ENCODE measurements around the gene LIFR.

Gene LIFR, protein sequence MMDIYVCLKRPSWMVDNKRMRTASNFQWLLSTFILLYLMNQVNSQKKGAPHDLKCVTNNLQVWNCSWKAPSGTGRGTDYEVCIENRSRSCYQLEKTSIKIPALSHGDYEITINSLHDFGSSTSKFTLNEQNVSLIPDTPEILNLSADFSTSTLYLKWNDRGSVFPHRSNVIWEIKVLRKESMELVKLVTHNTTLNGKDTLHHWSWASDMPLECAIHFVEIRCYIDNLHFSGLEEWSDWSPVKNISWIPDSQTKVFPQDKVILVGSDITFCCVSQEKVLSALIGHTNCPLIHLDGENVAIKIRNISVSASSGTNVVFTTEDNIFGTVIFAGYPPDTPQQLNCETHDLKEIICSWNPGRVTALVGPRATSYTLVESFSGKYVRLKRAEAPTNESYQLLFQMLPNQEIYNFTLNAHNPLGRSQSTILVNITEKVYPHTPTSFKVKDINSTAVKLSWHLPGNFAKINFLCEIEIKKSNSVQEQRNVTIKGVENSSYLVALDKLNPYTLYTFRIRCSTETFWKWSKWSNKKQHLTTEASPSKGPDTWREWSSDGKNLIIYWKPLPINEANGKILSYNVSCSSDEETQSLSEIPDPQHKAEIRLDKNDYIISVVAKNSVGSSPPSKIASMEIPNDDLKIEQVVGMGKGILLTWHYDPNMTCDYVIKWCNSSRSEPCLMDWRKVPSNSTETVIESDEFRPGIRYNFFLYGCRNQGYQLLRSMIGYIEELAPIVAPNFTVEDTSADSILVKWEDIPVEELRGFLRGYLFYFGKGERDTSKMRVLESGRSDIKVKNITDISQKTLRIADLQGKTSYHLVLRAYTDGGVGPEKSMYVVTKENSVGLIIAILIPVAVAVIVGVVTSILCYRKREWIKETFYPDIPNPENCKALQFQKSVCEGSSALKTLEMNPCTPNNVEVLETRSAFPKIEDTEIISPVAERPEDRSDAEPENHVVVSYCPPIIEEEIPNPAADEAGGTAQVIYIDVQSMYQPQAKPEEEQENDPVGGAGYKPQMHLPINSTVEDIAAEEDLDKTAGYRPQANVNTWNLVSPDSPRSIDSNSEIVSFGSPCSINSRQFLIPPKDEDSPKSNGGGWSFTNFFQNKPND

DNA sequence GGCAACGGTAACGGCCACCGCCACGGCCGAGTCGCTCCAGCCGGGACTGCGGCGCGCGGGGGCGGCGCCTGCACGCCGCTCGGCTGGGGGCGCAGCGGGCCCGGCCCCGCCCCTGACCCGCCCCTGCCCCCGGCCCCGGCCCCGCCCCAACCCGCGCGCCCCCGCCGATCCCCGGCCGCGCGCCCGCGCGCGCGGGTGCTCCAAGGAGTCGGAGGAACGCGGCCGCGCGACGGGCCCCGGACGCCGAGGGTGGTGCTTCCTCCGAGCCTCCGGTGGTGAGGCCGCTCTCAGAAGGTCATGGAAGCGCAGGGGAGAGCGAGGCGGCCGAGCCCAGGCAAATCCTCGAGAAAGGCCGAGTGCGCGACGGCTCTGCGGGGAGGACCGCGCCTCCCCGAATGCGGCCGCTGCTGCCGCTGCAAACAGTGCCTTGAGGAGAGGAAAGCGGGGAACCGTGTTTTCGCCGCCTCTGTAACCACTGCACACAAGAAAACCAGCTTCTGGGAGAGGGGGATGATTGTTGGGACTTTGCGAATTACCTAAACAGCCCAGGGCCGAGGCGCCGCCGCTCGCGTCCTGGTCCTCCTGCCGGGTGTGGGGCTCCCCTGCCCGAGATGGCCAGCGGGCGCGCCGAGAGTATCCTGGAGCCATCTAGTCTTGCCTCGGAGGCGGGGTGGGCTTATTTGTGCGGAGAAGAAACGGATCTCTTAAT lies at the start of gene LIFR:
LIFR (minus strand) TSS at position 48 of the 709 bp plus-strand sequence. CDS start 25,999 bp downstream, outside the sequence.
- ChIA-PET POLR2A (no interaction called here), CTCF (interaction anchor here (0.9 to 5.6 kb wide), 6 partner anchors 9 to 253 kb away, joined by 3 to 102 read pairs (median 8); no protein-coding TSS in a partner anchor)
- no peak for DNase-seq (ENCODE audit: low read depth, low spot score)
- peak within 1 kb of the TSS; percentile 76 for H3K4me3 ChIP-seq (ENCODE audit: low read depth, low read length)
- TF ChIP-seq, protein P1, sequence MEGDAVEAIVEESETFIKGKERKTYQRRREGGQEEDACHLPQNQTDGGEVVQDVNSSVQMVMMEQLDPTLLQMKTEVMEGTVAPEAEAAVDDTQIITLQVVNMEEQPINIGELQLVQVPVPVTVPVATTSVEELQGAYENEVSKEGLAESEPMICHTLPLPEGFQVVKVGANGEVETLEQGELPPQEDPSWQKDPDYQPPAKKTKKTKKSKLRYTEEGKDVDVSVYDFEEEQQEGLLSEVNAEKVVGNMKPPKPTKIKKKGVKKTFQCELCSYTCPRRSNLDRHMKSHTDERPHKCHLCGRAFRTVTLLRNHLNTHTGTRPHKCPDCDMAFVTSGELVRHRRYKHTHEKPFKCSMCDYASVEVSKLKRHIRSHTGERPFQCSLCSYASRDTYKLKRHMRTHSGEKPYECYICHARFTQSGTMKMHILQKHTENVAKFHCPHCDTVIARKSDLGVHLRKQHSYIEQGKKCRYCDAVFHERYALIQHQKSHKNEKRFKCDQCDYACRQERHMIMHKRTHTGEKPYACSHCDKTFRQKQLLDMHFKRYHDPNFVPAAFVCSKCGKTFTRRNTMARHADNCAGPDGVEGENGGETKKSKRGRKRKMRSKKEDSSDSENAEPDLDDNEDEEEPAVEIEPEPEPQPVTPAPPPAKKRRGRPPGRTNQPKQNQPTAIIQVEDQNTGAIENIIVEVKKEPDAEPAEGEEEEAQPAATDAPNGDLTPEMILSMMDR (IDR thresholded peaks at IDR 0.05; ENCODE audit: insufficient read depth, low read length, missing control alignments): no peak

DNA sequence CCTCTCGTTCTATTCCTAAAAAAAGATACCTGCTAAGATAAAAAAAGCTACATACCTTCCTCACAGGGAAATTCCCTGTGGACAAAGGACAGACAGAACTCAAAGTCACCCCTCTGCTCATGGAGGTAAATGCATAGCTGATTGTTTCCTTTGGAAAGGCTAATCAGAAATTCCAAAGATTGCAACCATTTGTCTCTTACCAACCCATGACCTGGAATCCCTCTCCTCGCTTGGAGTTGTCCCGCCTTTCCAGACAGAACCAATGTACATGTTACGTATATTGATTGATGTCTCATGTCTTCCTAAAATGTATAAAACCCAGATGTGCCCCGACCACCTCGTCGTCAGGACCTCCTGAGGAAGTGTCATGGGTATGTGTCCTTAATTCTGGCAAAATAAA lies 49.2 kb upstream of the LIFR start:
- DNase-seq (ENCODE audit: low read depth, low spot score): no peak
- POLR2A ChIA-PET: no interaction called here
- CTCF ChIA-PET: interaction anchor here (0.6 kb wide), 1 partner anchor 170 kb away, joined by 3 read pairs; no protein-coding TSS in a partner anchor
- H3K4me3 ChIP-seq (ENCODE audit: low read depth, low read length): no peak overlapping the region
- TF ChIP-seq, protein P1 (IDR thresholded peaks at IDR 0.05; ENCODE audit: insufficient read depth, low read length, missing control alignments): no peak

DNA sequence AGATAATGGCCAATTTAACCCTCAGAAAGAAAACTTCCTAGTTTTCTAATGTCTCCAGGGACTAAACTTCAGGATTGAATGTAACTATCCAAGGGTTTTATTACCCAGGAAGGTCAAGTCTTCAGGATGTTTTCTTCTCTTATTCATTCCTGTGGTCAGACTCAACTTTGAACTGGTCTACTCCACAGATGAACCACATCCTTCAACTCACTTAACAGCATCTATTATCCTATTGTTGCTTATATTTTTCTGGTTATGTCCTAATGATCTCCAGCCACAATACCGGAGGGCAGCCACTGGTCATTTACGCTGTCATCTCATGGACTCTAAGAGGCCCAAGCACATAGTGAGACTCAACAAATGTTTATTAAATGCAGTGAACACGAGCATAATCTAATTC lies 47.2 kb upstream of the LIFR start:
- TF ChIP-seq, protein P1 (IDR thresholded peaks at IDR 0.05; ENCODE audit: insufficient read depth, low read length, missing control alignments): no peak
- H3K4me3 ChIP-seq (ENCODE audit: low read depth, low read length): no peak overlapping the region
- DNase-seq (ENCODE audit: low read depth, low spot score): no peak
- POLR2A ChIA-PET: no interaction called here
- CTCF ChIA-PET: no interaction called here

DNA sequence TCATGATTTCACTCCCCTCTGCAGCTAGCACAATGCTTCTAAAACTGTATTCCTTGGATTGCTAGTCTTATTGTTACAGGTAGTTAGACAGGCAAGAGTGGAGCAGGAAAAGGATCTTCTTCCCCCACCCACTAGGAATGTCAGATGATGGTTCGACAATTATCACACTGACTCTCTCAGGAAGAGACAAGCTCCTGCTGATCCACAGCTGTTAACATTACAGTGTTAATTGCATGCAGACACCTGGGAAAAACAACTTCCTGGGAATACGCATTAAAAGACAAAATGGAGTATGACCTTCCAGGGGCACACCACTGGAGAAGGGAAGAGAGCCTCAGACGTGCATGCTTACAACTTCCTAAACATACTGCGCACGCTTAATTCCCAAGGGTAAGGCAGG lies 46.2 kb upstream of the LIFR start:
- TF ChIP-seq, protein P1 (IDR thresholded peaks at IDR 0.05; ENCODE audit: insufficient read depth, low read length, missing control alignments): no peak
- ChIA-PET POLR2A (no interaction called here), CTCF (interaction anchor here (1.2 to 1.4 kb wide), 2 partner anchors 161 to 220 kb away, joined by 3 read pairs; no protein-coding TSS in a partner anchor)
- H3K4me3 ChIP-seq (ENCODE audit: low read depth, low read length): no peak overlapping the region
- DNase-seq (ENCODE audit: low read depth, low spot score): no peak

DNA sequence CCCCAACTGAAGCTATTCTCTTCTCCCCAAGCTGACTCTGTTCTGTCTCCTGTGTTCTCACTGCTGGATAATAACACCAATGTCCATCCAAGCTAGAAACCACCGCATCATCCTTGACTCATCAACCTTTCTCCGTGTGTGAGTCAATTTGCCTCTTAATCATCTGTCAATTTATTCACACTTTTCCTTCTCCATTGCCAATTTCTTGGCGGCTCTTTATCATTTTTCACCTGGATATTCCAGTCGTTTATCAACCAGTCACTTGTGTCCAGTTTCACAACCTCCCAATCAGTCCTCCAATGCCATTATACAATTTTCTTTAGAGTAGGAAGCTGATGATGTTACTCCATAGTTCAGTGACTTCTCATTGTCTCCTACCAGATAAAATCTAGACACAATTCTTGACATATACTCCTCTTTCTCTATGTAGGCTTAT lies 45.4 kb upstream of the LIFR start:
- CTCF ChIA-PET: interaction anchor here (1.2 to 1.8 kb wide), 3 partner anchors 160 to 219 kb away, joined by 3 to 5 read pairs (median 3); no protein-coding TSS in a partner anchor
- POLR2A ChIA-PET: interaction anchor here (0.6 kb wide), 2 partner anchors 59 to 201 kb away, joined by 3 read pairs; no protein-coding TSS in a partner anchor
- DNase-seq (ENCODE audit: low read depth, low spot score): no peak
- H3K4me3 ChIP-seq (ENCODE audit: low read depth, low read length): no peak overlapping the region
- TF ChIP-seq, protein P1 (IDR thresholded peaks at IDR 0.05; ENCODE audit: insufficient read depth, low read length, missing control alignments): no peak
